RWPE1 (cell line): Measurements from ENCODE around the gene SLC9A2.

Experiments
- CTCF ChIA-PET: fragments of 350-600 bp; sonication (Branson Sonifier 250); formaldehyde crosslinking; extraction: SDS; loops from one replicate; lab custom pipeline; 2021; lab: Yijun Ruan, JAX
- POLR2A ChIA-PET: fragments of 400-600 bp; formaldehyde crosslinking; extraction: SDS; loops from one replicate; lab custom pipeline; 2020; ENCODE audit warnings: antibody characterized with exemption; ENCODE audit not compliant: low non-redundant PET; lab: Yijun Ruan, JAX
- DNase-seq: peaks from one replicate; pipeline ENCODE4 v3.0.0; 2012; ENCODE audit warnings: low spot score
- H3K27ac ChIP-seq: fragments of 450-650 bp; 2 replicates; pipeline ENCODE4 v1.5.1; 2017
- TF ChIP-seq, protein P1 (sequence below): fragments of 450-650 bp; conservative IDR thresholded peaks from 2 replicates; pipeline ENCODE4 v1.5.1; 2017; ENCODE audit warnings: low read depth, mild to moderate bottlenecking

The SLC9A2 gene

DNA sequence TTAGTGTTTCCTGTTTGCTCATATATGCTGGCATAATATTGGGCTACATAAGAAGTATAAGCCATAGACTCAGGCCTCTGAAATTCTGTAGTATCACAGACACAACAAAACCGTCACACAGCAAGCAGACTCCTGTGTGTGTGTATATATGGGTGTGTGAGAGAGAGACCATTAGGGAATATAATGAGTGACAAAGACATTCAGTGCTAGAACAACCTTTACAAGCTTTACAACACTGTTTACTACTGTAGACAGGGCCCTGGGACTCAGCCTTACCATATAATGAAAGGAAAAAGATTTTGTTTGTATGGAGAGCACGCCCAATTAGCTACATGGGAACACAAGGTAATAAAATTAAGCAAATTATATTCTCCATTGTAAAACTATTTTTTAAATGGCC is 77.1 kb downstream of the SLC9A2 start:
- DNase-seq: no peak
- ChIA-PET POLR2A (no interaction called here), CTCF (no interaction called here)
- no peak overlapping the region for H3K27ac ChIP-seq
- TF ChIP-seq, protein P1, sequence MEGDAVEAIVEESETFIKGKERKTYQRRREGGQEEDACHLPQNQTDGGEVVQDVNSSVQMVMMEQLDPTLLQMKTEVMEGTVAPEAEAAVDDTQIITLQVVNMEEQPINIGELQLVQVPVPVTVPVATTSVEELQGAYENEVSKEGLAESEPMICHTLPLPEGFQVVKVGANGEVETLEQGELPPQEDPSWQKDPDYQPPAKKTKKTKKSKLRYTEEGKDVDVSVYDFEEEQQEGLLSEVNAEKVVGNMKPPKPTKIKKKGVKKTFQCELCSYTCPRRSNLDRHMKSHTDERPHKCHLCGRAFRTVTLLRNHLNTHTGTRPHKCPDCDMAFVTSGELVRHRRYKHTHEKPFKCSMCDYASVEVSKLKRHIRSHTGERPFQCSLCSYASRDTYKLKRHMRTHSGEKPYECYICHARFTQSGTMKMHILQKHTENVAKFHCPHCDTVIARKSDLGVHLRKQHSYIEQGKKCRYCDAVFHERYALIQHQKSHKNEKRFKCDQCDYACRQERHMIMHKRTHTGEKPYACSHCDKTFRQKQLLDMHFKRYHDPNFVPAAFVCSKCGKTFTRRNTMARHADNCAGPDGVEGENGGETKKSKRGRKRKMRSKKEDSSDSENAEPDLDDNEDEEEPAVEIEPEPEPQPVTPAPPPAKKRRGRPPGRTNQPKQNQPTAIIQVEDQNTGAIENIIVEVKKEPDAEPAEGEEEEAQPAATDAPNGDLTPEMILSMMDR: no peak

DNA sequence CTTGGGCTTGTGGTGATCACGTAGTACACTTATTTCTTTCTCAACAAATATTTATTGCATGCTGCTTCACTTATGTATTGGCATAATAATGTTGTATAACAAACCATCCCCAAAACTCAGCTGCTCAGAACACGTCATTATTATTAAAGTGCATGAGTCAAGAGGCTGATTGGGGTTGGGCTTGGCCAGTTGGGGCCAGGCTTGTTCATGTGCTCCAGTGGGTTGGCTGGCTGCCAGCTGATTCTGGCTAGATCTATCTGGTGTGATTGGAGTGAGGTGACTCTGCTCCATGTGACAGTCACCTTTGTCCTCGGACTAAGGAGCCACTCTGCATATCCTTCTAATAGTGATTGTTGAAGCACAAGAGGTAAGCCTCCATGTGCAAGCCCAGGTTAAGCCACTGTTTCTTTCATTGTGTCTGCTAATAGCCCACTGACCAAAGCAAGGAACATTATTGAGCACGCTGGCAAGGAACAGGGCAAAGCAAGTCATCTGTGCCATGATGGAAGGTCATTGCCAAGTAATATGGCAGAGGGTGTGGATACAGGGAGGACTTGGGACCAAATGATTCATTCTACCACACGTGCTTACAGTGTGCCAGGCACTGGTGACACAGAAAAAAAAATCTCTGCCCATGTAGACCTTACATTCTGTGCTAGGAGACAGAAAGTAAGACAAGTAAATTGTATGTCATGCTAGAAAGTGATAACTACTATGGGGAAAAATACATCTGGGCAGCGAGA is 79.2 kb downstream of the SLC9A2 start:
- peak; percentile 29 for DNase-seq
- CTCF ChIA-PET: no interaction called here
- TF ChIP-seq, protein P1: no peak
- H3K27ac ChIP-seq: no peak overlapping the region
- POLR2A ChIA-PET: no interaction called here

DNA sequence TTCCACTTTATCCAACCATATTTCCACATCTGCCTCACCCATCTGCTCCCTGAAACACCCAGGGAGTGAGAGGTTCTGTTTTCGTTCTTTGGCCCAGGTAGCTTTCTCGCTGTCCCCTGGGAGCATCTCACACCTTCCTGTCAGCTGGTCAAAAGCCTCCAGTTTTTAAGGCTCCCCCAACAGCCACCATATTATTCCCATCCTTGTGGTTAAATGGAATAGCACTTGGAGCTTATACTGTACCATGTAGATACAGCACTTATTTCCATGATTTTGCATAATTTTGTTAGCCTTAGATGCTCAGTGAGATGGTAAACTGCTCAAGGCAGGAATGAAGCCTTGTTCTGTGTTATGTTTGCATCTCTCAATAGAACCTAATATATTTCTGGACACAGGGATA is 84.0 kb downstream of the SLC9A2 start:
- POLR2A ChIA-PET: no interaction called here
- no peak for DNase-seq
- TF ChIP-seq, protein P1: no peak
- no peak overlapping the region for H3K27ac ChIP-seq
- CTCF ChIA-PET: interaction anchor here (0.6 to 2.0 kb wide), 8 partner anchors 12 to 231 kb away, joined by 3 to 17 read pairs (median 3); partner anchors contain the start of gene SLC9A4

DNA sequence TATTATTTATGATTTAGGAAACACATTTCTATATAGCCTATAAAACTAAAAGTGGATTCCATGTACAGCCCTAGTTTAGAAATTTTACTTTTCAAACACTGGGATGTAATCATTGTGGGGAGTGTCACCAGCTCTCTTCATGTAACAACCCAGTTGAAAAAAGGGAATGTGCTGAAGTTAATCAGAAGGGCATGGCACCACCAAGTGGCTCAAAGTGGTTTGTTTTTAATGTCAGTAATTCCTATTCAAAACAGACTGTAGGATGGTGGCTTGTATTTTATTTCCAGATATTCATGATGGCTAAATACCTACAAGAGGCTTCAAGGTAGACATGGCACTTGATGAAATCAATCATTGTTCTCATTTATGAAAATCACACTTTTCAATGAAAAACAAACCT is 84.4 kb downstream of the SLC9A2 start:
- CTCF ChIA-PET: interaction anchor here (0.6 to 2.0 kb wide), 8 partner anchors 13 to 231 kb away, joined by 3 to 17 read pairs (median 3); partner anchors contain the start of gene SLC9A4
- POLR2A ChIA-PET: no interaction called here
- TF ChIP-seq, protein P1: peak; percentile 20; the same call in 1 of the 2 replicates
- peak; percentile 65 for DNase-seq
- no peak overlapping the region for H3K27ac ChIP-seq

DNA sequence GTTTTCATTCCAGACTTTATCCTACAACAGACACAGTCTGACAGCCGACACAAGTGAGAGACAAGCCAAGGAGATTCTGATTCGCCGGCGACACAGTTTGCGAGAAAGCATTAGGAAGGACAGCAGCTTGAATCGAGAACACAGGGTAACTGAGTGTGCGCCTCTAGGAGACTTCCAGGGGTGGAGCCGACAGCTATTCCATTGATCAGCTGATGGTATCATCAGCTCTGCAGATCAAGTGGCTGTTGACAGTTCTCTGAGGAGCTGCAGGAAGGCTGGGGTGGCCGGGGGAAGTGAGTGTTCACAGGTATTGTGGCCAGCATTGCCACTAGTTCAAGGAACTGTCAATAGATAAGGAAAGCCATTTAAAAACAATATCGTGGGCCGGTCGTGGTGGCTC is 85.2 kb downstream of the SLC9A2 start:
- DNase-seq: no peak
- ChIA-PET POLR2A (no interaction called here), CTCF (interaction anchor here (0.6 to 2.0 kb wide), 3 partner anchors 81 to 290 kb away, joined by 3 to 17 read pairs (median 4); no protein-coding TSS in a partner anchor)
- H3K27ac ChIP-seq: no peak overlapping the region
- TF ChIP-seq, protein P1: no peak

DNA sequence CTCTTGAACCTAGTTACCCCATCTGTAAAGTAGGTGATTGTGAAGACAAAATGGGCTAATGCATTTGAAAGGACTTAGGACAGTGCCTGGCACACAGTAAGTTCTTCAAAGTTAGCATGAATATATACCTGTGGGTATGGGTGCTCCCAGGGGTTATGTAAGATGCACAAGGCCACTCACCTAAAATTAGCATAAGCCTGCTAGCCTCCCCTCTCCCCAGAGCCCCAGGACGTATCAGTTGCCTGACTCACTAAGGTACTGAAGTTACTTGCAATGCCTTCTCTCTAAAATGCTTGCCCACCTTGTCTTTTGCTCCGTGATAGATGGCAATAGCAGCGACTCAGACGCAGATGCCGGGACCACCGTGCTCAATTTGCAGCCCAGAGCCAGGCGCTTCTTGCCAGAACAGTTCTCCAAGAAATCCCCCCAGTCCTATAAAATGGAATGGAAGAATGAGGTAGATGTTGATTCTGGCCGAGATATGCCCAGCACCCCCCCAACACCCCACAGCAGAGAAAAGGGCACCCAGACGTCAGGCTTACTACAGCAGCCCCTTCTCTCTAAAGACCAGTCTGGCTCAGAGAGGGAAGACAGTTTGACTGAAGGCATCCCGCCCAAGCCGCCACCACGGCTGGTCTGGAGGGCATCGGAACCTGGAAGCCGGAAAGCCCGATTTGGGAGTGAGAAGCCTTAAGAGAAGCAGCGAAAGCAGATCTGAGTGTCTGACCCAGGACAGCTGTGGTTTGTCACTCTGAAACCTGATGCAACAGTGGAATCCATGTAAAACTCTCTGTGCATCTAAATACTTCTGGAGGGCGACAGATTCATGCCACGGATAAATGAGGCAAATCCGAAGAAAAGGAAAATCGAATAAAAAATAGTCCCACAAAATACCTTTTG is 88.7 kb downstream of the SLC9A2 start:
- CTCF ChIA-PET: no interaction called here
- TF ChIP-seq, protein P1: no peak
- POLR2A ChIA-PET: no interaction called here
- no peak for DNase-seq
- no peak overlapping the region for H3K27ac ChIP-seq
